Large intestine (tissue), 3 donors: ENCODE results near the gene CNTNAP1. TPM values are rescaled to one million over a fixed set of nuclear protein-coding genes. Genes with fewer than 3 reads are reported as not detected.

ENCODE experiments used
- DNase-seq, 2 donors: peaks; one replicate each; pipeline versions ENCODE4 v3.0.0 to v3.0.0-alpha.2; 2013
- H3K27ac ChIP-seq: one replicate; pipeline ENCODE4 v1.5.1; 2013; ENCODE audit warnings: low read length
- H3K27me3 ChIP-seq: 2 replicates; pipeline ENCODE4 v1.6.1; 2013; ENCODE audit warnings: low read length; ENCODE audit not compliant: control insufficient read depth, insufficient read depth
- H3K36me3 ChIP-seq: 2 replicates; pipeline ENCODE4 v1.6.1; 2013; ENCODE audit warnings: low read length; ENCODE audit not compliant: control insufficient read depth, insufficient read depth
- H3K4me1 ChIP-seq: one replicate; pipeline ENCODE4 v1.6.1; 2013; ENCODE audit warnings: low read length; ENCODE audit not compliant: control insufficient read depth, insufficient read depth
- H3K4me3 ChIP-seq: one replicate; pipeline ENCODE4 v1.5.1; 2013; ENCODE audit warnings: low read length
- H3K9me3 ChIP-seq: one replicate; pipeline ENCODE4 v1.6.1; 2013; ENCODE audit warnings: mild to moderate bottlenecking, low read depth, low read length, moderate library complexity; ENCODE audit not compliant: control insufficient read depth
- WGBS: methylation state at CpG from one replicate; pipeline ENCODE4 v1.1.5; 2013; ENCODE audit warnings: low lambda C conversion rate; ENCODE audit not compliant: insufficient coverage; 5-methylcytosine and 5-hydroxymethylcytosine counted together
- polyA plus RNA-seq: library from polyadenylated mRNA; unstranded; fragments of 120-200 nt; gene quantifications from one replicate; pipeline ENCODE4 v1.2.1, GENCODE V29; 2013

CNTNAP1 gene
- polyA plus RNA-seq, 1 donor: 7.5 TPM

DNA sequence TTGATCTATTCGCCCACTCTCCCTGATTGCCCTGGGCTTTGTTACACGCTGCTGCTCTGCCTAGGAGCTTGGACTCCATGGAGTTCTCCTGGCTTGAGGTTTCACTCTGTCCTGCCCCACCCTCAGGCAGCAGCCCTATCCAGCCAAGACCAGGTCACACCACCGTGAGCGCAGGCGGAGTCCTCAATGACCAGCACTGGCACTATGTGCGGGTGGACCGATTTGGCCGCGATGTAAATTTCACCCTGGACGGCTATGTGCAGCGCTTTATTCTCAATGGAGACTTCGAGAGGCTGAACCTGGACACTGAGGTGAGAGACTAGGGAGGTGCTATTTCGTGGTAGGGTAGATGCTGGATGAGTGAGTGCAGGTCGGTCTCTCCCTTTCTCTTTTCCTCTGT is 3.5 kb downstream of the CNTNAP1 start:
- no CpG with 5 or more reads among the region's 14 CpGs for WGBS
- DNase-seq: peak in 1 of 2 donors; percentile 22
- peaks cover 5% of the 10 kb centered on the region for H3K9me3 ChIP-seq
- no peak overlapping the region for H3K27ac ChIP-seq
- no peaks in the 10 kb centered on the region for H3K36me3 ChIP-seq
- H3K4me3 ChIP-seq: no peak overlapping the region
- peaks cover 84% of the 10 kb centered on the region for H3K27me3 ChIP-seq
- H3K4me1 ChIP-seq: peaks cover 54% of the 10 kb centered on the region

DNA sequence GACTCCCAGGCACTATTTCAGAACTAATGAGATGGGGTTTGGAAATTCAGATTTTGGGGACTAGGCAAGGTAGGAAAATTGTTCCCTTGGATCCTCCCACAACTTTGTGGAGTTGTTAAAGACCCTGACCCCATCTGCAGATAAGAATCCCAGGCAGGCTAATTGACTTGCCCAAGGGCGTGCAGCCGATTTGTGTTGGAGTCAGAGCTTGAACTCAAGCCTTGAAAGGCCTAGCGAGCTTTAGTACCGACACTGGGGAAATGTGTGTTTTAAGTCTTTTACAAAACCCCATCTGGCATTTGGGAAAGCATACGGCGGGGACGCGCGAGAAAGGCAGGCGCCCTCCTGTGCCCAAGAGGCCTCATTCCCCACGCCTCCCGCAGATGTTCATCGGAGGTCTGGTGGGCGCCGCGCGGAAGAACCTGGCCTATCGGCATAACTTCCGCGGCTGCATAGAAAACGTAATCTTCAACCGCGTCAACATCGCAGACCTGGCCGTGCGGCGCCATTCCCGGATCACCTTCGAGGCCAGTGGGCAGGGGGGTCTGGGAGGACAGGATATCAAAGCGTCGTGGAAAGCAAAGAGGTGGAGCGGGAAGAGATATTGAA is 4.3 kb downstream of the CNTNAP1 start:
- no peak for DNase-seq
- Histone ChIP-seq H3K27me3 (peaks cover 79% of the 10 kb centered on the region), H3K4me1 (peaks cover 49% of the 10 kb centered on the region), H3K36me3 (no peaks in the 10 kb centered on the region), H3K9me3 (peaks cover 5% of the 10 kb centered on the region), H3K4me3 (no peak overlapping the region), H3K27ac (no peak overlapping the region)
- WGBS: no CpG with 5 or more reads among the region's 32 CpGs

DNA sequence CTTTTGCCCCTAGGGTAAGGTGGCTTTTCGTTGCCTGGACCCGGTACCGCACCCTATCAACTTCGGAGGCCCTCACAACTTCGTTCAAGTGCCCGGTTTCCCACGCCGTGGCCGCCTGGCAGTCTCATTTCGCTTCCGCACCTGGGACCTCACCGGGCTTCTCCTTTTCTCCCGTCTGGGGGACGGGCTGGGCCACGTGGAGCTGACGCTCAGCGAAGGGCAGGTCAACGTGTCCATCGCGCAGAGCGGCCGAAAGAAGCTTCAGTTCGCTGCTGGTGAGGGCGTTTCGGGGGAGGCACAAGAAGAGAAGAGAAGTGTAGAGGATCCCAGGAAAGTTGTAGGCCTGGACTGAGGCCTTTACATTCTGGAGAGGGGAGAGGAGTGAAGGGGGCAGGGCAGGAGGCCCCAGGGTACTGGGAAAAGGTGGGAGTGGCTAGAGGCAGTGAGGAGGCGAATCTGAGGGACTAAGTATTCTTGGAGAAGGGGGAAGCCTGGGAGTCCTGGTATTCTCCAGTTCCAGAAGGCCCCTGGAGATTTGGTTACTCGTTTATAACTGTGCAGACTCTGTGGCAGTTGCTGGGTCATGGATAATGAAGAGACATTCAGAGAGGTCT is 5.5 kb downstream of the CNTNAP1 start:
- Histone ChIP-seq H3K9me3 (peaks cover 5% of the 10 kb centered on the region), H3K36me3 (peaks cover 5% of the 10 kb centered on the region), H3K4me1 (peaks cover 40% of the 10 kb centered on the region), H3K27ac (no peak overlapping the region), H3K27me3 (peaks cover 67% of the 10 kb centered on the region), H3K4me3 (no peak overlapping the region)
- no peak for DNase-seq
- WGBS: 20% methylated on average over 2 of the region's 27 CpGs

DNA sequence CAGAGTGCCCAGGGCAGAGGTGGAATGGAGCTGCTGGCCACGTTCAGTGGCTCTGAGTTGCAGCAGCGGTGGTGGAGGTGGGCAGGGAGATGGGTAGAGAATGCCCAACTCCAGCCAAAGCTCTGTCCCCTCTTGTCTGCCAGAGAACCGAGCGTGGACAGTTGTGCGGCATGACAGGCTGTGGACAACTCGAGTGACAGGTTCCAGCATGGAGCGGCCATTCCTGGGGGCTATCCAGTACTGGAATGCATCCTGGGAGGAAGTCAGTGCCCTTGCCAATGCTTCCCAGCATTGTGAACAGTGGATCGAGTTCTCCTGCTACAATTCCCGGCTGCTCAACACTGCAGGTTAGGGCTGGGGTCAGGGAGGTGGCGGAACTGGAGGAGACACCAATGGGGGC is 8.3 kb downstream of the CNTNAP1 start:
- no peak for DNase-seq
- Histone ChIP-seq H3K27ac (no peak overlapping the region), H3K4me3 (no peak overlapping the region), H3K27me3 (peaks cover 39% of the 10 kb centered on the region), H3K9me3 (no peaks in the 10 kb centered on the region), H3K4me1 (peaks cover 16% of the 10 kb centered on the region), H3K36me3 (peaks cover 11% of the 10 kb centered on the region)
- WGBS: no CpG with 5 or more reads among the region's 10 CpGs

DNA sequence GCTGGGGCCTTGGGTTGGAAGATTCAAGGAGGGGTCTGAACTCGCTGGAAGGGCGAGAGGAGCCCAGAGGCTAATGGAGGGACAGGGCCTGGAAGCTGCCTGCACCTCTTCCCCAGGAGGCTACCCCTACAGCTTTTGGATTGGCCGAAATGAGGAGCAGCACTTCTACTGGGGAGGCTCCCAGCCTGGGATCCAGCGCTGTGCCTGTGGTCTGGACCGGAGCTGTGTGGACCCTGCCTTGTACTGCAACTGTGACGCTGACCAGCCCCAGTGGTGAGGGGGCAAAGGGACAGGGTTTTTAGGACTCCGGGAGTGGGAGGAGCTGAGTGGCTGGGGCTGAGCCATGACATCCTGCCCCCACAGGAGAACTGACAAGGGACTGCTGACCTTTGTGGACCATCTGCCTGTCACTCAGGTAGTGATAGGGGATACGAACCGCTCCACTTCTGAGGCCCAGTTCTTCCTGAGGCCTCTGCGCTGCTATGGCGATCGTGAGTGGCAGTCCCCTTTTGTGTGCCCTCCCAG is 8.8 kb downstream of the CNTNAP1 start:
- no peak overlapping the region for H3K4me3 ChIP-seq
- DNase-seq: no peak
- H3K36me3 ChIP-seq: peaks cover 11% of the 10 kb centered on the region
- H3K9me3 ChIP-seq: no peaks in the 10 kb centered on the region
- H3K27me3 ChIP-seq: peaks cover 34% of the 10 kb centered on the region
- no CpG with 5 or more reads among the region's 12 CpGs for WGBS
- H3K4me1 ChIP-seq: peaks cover 16% of the 10 kb centered on the region
- H3K27ac ChIP-seq: no peak overlapping the region

DNA sequence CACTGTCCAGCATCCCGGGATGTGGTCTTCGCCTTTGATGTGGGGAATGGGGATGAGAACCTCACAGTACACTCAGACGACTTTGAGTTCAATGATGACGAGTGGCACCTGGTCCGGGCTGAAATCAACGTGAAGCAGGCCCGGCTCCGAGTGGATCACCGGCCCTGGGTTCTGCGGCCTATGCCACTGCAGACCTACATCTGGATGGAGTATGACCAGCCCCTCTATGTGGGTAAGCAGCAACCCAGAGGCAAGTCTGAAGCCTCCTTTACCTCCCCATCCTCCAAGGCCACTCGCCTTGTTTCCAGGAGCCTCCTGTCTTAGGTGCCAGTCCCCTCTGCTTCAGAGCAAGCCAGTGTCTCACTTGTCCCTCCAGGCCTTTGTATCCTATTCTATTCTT is 10.2 kb downstream of the CNTNAP1 start:
- no peak for DNase-seq
- Histone ChIP-seq H3K4me3 (no peak overlapping the region), H3K4me1 (peaks cover 5% of the 10 kb centered on the region), H3K36me3 (peaks cover 15% of the 10 kb centered on the region), H3K9me3 (no peaks in the 10 kb centered on the region), H3K27ac (no peak overlapping the region), H3K27me3 (peaks cover 20% of the 10 kb centered on the region)
- no CpG with 5 or more reads among the region's 11 CpGs for WGBS

DNA sequence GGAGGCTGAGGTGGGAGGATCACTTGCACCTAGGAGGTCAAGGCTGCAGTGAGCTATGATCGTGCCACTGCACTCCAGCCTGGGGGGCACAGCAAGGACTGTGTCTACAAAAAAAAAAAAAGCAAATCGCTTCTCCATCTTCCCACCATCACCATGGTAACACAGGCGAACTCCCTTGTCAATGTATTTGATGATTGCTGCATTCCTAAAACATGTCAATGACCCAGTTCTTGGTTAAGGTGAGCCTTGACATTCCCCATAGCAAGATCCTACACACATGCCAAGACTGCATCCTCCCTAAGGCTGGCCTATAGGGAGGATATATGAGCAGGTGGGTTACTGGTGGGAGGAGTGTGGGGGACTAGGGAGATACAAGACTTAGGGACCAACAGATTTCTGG is 12.2 kb downstream of the CNTNAP1 start:
- H3K27me3 ChIP-seq: no peaks in the 10 kb centered on the region
- H3K27ac ChIP-seq: no peak overlapping the region
- WGBS: no CpG with 5 or more reads among the region's 3 CpGs
- H3K36me3 ChIP-seq: peaks cover 25% of the 10 kb centered on the region
- H3K4me3 ChIP-seq: no peak overlapping the region
- DNase-seq: no peak
- H3K4me1 ChIP-seq: no peaks in the 10 kb centered on the region
- no peaks in the 10 kb centered on the region for H3K9me3 ChIP-seq

DNA sequence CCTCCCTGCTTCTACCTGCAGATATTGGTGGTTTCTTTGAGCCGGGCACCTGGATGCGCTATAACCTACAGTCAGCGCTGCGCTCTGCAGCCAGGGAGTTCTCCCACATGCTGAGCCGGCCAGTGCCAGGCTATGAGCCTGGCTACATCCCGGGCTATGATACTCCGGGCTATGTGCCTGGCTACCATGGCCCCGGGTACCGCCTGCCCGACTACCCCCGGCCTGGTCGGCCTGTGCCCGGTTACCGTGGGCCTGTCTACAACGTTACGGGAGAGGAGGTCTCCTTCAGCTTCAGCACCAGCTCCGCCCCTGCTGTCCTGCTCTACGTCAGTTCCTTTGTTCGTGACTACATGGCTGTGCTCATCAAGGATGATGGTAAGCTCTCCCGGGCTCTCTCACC is 13.2 kb downstream of the CNTNAP1 start:
- DNase-seq: no peak
- no peak overlapping the region for H3K4me3 ChIP-seq
- no peaks in the 10 kb centered on the region for H3K27me3 ChIP-seq
- peaks cover 32% of the 10 kb centered on the region for H3K36me3 ChIP-seq
- WGBS: no CpG with 5 or more reads among the region's 20 CpGs
- H3K4me1 ChIP-seq: no peaks in the 10 kb centered on the region
- no peak overlapping the region for H3K27ac ChIP-seq
- no peaks in the 10 kb centered on the region for H3K9me3 ChIP-seq

DNA sequence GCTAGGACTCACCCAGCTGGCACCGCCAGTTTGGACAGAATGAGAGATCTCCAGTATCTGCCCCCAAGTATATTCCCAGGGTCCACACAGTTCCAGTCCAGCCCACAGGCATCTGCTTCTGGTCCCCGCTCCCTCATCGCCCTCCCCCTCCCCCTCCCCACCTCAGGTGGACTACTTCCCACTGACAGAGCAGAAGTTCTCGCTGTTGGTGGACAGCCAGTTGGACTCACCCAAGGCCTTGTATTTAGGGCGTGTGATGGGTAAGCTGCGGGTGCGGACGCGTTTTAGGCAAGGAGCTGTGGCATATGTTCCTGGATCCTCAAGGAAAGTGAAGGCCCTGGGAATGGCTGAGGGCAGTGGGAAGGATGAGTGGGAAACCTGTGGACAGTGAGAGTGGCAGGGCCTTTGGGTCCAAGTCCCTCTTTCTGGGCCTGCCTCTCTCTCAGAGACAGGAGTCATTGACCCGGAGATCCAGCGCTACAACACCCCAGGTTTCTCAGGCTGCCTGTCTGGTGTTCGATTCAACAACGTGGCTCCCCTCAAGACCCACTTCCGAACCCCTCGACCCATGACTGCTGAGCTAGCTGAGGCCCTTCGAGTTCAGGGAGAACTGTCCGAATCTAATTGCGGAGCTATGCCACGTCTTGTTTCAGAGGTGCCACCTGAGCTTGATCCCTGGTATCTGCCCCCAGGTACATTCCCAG is 14.9 kb downstream of the CNTNAP1 start:
- peaks cover 50% of the 10 kb centered on the region for H3K36me3 ChIP-seq
- H3K4me1 ChIP-seq: no peaks in the 10 kb centered on the region
- no peaks in the 10 kb centered on the region for H3K27me3 ChIP-seq
- no peaks in the 10 kb centered on the region for H3K9me3 ChIP-seq
- no CpG with 5 or more reads among the region's 19 CpGs for WGBS
- H3K4me3 ChIP-seq: no peak overlapping the region
- no peak for DNase-seq
- H3K27ac ChIP-seq: no peak overlapping the region

DNA sequence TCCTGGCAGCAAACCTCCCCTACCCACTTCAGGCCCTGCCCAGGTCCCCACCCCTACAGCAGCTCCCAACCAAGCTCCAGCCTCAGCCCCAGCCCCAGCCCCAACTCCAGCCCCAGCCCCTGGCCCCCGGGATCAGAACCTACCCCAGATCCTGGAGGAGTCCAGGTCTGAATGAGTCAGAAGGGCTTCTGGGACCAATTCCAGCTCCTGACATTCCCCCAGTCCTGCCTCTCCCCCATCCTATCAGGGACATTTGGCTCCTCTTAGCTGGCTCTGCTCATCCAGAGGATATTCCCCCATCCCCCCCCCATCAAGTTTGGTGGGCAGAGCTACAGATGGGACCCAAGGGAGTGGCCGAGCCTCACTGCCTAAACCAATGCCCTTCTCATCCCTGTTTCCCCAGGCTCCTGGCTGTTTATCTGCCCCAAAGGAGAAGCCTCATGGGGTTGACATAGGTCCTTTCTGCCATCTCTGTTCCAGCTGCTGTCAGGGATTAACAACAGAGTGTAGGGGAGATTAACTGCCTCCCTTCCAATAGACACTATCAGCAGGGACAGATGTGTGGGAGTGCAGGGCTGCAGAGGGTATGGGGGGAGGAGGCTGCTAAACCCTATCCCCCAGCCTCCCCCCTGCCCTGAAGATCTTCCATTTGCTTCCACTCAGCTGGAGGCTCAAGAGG is 16.5 kb downstream of the CNTNAP1 start:
- no peaks in the 10 kb centered on the region for H3K27me3 ChIP-seq
- H3K27ac ChIP-seq: no peak overlapping the region
- no peak overlapping the region for H3K4me3 ChIP-seq
- no peak for DNase-seq
- H3K9me3 ChIP-seq: no peaks in the 10 kb centered on the region
- no CpG with 5 or more reads among the region's 2 CpGs for WGBS
- H3K36me3 ChIP-seq: peaks cover 59% of the 10 kb centered on the region
- no peaks in the 10 kb centered on the region for H3K4me1 ChIP-seq
